DND-41 (cell line): Measurements from ENCODE around the gene STAMBP.

Experiments
- CTCF ChIP-seq: IDR thresholded peaks from 2 replicates; pipeline ENCODE4 v1.5.1; 2012; ENCODE audit warnings: borderline replicate concordance, low read length, moderate library complexity, mild to moderate bottlenecking; ENCODE audit not compliant: poor library complexity, severe bottlenecking; ENCODE audit errors: extremely low read depth
- EZH2 ChIP-seq: IDR thresholded peaks from 3 replicates; pipeline ENCODE4 v1.6.1; 2012; ENCODE audit warnings: borderline replicate concordance, low read depth, mild to moderate bottlenecking, moderate library complexity, low read length, inconsistent platforms; ENCODE audit not compliant: severe bottlenecking

- no peak for TF ChIP-seq CTCF
- TF ChIP-seq EZH2, result no peak
Observed at GRCh38 chr2:73856214-73856613, 27.5 kb downstream of the STAMBP start.
